C4-2B (cell line): ENCODE data around the gene PLA2G4D.

Source experiments
- ZFX ChIP-seq: fragments of 450-650 bp; IDR thresholded peaks from 2 replicates; pipeline ENCODE4 v1.6.1; 2017
- TF ChIP-seq, protein P1 (sequence below): fragments of 450-650 bp; conservative IDR thresholded peaks from 2 replicates; pipeline ENCODE4 v1.5.1; 2017; ENCODE audit warnings: mild to moderate bottlenecking

GRCh38 chr15:42141246-42141645 lies 46.9 kb upstream of the PLA2G4D start:
- TF ChIP-seq, protein P1, sequence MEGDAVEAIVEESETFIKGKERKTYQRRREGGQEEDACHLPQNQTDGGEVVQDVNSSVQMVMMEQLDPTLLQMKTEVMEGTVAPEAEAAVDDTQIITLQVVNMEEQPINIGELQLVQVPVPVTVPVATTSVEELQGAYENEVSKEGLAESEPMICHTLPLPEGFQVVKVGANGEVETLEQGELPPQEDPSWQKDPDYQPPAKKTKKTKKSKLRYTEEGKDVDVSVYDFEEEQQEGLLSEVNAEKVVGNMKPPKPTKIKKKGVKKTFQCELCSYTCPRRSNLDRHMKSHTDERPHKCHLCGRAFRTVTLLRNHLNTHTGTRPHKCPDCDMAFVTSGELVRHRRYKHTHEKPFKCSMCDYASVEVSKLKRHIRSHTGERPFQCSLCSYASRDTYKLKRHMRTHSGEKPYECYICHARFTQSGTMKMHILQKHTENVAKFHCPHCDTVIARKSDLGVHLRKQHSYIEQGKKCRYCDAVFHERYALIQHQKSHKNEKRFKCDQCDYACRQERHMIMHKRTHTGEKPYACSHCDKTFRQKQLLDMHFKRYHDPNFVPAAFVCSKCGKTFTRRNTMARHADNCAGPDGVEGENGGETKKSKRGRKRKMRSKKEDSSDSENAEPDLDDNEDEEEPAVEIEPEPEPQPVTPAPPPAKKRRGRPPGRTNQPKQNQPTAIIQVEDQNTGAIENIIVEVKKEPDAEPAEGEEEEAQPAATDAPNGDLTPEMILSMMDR = no peak
- TF ChIP-seq ZFX = no peak
